ENCODE results near the gene ELAC1.
"Not testable (repeated sequence)": the region's sequence is repeated elsewhere in the genome, so short reads cannot be mapped to it uniquely, and the experiment has no call there.

ELAC1 gene

GRCh38 chr18:50967714-50968661 lies at the start of gene ELAC1:
TSS of gene ELAC1 (plus strand) at chr18:50968040. CDS start at chr18:50974405, 6,365 bp downstream.
- DNase-seq (ENCODE audit: low spot score) = peak; percentile 77

DNA sequence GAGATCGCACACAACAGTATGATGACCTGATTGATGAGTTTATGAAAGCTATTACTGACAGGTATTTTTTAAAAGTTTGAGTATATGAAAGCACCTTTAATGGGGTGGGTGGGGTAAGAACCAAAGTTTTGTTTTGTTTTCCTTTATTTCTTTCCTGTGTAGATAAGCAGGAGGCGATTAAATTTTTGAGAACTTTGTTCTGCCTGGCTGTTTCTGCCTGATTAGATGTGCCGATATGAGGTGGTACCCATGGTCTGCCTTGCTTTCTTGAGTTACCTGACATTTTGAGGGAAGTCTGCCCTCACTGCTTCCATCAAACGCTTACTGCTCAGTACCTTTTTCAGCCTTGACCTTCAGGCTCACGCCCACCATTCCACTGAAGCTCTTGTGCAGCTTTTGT lies 49.7 kb upstream of the ELAC1 start:
- DNase-seq (ENCODE audit: low spot score) = no peak

- DNase-seq (ENCODE audit: low spot score) = no peak
Measured at GRCh38 chr18:50924372-50924771, 43.5 kb upstream of the ELAC1 start.

- DNase-seq (ENCODE audit: low spot score) = no peak
Measured at GRCh38 chr18:50926521-50926920, 41.3 kb upstream of the ELAC1 start.

GRCh38 chr18:50928551-50928950 lies 39.3 kb upstream of the ELAC1 start:
- DNase-seq (ENCODE audit: low spot score) = no peak

GRCh38 chr18:50933684-50934083 lies 34.2 kb upstream of the ELAC1 start:
- no peak for DNase-seq (ENCODE audit: low spot score)

GRCh38 chr18:50934545-50935211 lies 33.2 kb upstream of the ELAC1 start:
- DNase-seq (ENCODE audit: low spot score) = no peak

DNA sequence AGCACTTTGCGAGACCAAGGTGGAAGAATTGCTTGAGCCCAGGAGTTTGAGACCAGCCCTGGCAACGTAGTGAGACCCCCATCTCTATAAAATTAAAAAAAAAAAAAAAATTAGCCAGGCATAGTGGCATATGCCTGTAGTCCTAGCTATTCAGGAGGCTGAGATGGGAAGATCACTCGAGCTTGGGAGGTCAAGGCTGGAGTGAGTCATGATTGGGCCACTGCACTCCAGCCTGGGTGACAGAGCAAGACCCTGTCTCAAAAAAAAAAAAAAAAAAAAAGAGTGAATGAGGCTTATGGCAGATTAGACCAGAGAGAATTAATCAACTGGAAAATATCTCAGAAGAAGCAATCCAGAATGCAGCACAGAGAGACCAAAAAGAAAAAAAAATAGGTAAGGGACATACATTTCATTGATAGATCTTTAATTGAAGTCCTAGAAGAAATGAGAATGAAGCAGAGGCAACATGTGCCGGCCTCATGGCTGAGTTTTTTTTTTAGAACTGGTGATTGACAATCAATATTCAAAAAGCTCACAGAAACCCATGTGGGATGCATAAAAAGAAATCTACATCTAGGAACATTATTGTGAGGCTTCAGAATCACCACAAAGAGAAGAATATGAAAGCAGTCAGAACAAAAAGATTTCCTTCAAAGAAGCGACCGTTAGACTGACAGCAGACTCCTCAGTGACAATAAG lies 32.2 kb upstream of the ELAC1 start:
- DNase-seq (ENCODE audit: low spot score) = no peak

DNA sequence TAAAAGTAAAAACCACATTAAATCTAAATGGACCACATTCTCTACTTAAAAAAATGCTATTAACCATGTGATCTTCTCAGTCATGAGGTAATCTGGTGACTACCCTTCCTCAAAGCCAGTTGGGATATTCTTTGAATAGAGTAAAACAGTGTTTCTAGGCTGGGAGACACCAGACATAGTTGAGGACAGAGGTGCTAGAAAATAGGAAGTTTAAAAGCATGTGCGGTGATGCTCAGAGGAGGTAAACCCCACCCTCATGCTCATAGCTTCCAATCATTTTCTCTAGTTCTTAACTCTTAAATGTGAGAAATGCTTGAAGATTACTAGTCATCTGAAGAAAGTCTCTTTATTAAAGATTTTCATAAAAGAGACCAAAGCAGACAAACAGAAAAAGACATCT lies 30.7 kb upstream of the ELAC1 start:
- no peak for DNase-seq (ENCODE audit: low spot score)

DNA sequence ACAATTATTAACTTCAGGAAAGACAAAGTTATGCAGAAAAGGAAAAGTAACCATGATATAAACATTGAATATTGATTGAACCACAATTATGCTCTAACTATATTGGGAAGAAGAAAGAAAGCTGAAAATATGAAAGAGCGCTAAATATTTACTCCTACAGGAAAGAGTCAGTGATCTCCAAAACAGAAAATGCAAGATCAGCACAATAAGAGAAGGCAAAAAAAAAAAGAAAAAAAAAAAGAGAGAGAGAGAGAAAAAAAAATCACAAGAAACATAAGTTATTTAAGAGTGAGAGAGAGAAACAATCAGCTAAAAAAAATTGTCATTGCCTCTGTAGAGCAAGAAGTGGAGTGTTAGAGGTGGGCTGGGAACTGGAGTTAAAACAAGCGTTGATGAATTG lies 28.9 kb upstream of the ELAC1 start:
- DNase-seq (ENCODE audit: low spot score) = no peak

DNA sequence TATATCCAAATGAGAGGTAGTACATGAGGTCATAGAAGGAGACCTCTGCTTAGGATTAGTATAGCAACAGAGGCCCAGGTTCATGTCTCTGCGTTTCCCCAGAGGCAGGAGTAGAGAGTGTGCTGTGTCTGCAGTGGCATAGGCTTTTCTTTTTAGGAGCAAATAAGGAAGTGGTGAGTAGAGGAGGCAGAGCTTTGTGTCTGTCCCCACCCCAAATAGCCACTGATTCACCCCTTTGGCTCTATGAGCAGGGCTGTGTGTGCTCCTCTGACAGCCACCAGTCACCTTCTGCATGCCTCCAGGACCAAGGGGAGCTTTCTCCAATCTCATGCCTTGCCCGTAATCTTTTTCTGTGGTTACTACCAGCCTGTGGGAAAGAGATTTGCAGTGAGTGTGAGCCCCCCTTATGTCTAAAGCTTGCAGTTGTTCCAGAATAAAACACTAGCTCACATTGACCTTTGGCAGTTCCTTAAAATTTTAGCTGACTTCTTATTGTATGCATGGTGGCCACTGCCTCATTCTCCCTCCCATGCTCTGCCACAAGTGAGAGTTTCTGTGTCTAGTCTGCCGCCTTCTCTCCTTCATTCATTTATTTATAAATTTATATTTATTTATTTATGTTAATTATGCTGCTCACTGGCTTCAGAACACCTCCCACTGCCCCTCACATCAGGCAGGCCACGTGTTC lies 23.5 kb upstream of the ELAC1 start:
- DNase-seq (ENCODE audit: low spot score) = peak; percentile 12

- not testable (repeated sequence) for DNase-seq (ENCODE audit: low spot score)
Measured at GRCh38 chr18:50945918-50946317, 21.9 kb upstream of the ELAC1 start.

DNA sequence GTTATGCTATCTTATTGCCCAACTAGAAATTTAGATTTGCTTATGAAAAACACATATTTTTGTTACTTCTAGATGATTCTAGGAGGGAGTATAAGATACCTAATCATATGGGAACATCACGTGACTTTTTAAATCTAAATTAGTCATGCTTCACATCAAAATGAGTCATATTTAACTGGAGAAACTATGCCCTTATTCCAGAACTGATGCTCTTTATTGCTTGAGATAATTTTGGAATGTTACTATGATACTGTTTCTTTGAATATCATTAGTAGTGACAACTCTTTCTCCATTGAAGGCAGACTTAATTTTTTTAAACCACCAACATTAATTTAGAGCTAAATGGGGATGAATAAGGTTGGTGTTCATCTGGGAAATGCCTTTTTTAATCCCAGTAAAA lies 19.9 kb upstream of the ELAC1 start:
- DNase-seq (ENCODE audit: low spot score) = peak; percentile 47

DNA sequence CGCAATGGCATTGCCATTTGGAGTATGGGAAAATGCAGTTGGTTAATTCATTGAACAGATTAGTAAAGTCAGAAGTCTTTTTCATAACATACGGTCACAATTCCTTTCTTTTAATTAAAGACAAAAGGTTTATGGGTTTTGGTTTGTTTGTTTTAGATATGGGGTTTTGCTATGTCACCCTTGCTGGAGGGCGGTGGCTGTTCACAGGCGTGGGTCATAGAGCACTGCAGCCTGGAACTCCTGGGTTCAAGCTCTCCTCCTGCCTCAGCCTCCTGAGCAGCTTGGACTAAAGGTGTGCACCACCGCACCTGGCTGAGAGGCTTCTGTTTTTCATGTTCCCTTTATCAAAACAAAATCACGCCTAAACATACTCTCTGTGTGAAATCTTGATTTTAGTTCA lies 18.7 kb upstream of the ELAC1 start:
- no peak for DNase-seq (ENCODE audit: low spot score)

DNA sequence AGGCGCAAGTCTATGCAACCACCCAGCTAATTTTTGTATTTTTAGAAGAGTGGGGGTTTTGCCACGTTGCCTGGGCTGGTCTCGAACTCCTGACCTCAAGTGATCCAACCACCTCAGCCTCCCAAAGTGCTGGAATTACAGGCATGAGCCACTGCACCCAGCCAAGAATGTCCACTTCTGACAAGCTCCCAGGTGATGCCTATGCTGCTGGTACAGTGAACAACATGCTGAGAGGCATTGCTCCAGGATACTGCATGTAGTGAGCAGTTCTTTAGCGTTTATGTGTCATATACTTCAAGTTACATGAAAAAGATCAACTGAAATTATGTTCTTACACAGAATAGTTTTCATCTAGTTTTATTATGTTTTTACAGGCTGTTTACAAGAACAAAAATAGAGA lies 17.2 kb upstream of the ELAC1 start:
- DNase-seq (ENCODE audit: low spot score) = no peak

DNA sequence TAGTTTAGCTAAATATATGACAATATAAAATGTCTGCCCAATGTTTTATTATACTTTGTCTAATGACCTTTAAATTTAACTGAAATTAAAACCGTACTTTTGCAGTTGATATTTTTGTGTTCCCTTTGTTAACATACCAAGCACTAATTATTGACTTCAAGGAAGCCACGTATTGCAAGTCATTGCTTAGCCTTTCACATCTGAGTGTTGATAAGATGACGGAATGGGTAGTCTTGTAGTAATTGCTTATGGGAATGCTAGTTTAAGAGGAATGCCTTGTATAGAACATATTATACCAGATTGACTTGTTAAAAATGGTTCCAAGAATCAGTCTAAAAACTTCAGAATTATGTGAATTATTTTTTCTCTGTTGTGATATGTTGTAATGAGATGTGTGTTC lies 14.0 kb upstream of the ELAC1 start:
- no peak for DNase-seq (ENCODE audit: low spot score)

- no peak for DNase-seq (ENCODE audit: low spot score)
Measured at GRCh38 chr18:50955253-50955652, 12.6 kb upstream of the ELAC1 start.

GRCh38 chr18:50956116-50956515 lies 11.7 kb upstream of the ELAC1 start:
- no peak for DNase-seq (ENCODE audit: low spot score)

- DNase-seq (ENCODE audit: low spot score) = no peak
Measured at GRCh38 chr18:50961974-50962373, 5.9 kb upstream of the ELAC1 start.

- DNase-seq (ENCODE audit: low spot score) = peak; percentile 7
Measured at GRCh38 chr18:50969448-50969847, 1.6 kb downstream of the ELAC1 start.

DNA sequence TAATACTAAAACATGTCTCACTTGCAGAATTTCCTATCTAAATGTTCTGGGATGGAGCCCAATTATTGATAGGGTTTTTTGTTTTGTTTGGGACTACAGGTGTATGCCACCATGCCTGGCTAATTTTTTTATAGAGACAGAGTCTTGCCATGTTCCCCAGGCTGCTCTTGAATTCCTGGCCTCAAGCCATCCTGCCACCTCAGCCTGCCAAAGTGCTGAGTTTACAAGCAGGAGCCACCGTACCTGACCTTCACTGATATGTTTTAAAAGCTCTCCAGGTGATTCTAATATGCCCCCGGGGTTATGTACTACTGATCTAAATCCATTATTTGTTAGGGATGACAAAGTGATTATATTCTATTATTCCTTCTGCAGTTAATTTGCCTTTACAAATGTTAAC lies 2.2 kb downstream of the ELAC1 start:
- no peak for DNase-seq (ENCODE audit: low spot score)

DNA sequence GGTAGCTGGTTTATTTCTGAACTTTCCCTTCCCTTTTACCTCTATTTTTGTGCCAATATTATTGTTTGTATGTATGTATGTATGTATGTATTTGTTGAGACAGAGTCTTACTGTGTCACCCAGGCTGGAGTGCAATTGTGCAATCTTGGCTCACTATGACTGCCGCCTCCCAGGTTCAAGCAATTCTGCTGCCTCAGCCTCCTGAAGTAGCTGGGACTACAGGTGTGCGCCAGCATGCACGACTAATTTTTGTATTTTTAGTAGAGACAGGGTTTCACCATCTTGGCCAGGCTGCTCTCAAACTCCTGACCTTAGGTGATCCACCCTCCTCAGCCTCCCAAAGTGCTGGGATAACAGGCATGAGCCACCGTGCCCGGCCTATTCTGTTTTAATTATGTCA lies 4.6 kb downstream of the ELAC1 start:
- not testable (repeated sequence) for DNase-seq (ENCODE audit: low spot score)
